Activated CD8-positive, alpha-beta memory T cell treated with anti-CD3 and anti-CD28 coated beads, Interleukin-2, amount 50 U/mL, for 24 hours (primary cell): ENCODE data around the gene PNPLA1.
A peak's percentile ranks its signal among the peaks of the same experiment; 100 is the strongest.

Experiments
- DNase-seq: peaks from one replicate; pipeline ENCODE4 v3.0.0-alpha.2; 2020; ENCODE audit errors: extremely low read depth

Gene PNPLA1

DNA sequence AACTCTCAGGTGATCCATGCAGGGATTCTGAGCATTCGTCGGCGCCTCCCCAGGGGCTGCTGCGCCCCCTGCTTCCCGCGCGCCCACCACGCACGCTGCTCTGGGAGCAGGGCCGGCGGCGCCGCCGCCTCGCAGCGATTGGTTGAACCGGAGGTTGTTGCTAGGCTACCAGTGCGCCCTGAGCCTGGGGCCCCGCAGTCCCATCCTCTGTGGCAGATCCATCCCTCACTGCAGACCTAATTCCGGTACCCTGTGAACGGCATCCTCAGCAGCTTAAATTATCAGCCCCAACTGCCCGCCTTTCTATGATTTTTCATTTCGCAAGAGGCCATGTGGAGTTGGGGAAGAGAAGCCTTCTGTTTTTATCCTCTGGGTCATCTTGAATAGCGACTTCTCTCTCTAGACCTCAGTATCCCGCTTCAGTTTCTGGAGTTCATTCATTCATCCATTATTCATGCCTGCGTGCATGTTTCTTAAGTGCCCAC is 15.4 kb downstream of the PNPLA1 start:
- no peak for DNase-seq

DNA sequence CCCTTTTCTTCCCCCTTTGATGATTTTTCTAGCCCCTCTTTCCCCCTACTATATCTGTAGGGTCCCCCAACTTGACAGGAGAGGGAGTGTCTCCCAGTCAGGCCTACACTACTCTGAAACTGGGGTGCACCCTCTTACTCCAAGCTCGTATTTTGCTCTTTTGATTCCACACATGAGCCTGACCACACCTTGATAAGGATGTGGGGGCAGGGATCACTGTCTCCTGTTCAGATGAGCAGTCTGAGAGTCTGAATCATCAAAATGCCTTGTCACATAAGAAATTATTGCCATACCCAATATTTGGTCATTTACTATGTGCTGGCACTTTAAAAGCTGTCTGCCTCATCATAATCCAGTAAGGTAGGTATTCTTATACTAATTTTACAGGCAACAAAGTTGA is 15.9 kb downstream of the PNPLA1 start:
- DNase-seq: no peak

DNA sequence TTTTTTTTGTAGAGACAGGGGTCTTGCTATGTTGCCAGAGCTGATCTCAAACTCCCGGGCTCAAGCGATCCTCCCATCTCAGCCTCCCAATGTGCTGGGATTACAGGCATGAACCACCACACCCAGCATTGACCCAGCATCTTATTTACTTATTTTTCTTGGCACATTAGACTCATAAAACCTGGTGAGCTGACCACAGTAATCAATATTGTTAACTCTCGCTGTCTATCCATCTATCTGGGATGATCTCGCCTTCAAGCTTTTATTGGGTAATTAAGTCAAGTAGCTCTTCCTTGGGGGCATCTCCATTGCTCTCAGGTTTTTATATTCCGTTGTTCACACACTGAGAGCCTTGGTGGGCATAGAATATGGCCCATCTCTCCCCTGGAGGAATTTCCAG is 17.0 kb downstream of the PNPLA1 start:
- DNase-seq: no peak

DNA sequence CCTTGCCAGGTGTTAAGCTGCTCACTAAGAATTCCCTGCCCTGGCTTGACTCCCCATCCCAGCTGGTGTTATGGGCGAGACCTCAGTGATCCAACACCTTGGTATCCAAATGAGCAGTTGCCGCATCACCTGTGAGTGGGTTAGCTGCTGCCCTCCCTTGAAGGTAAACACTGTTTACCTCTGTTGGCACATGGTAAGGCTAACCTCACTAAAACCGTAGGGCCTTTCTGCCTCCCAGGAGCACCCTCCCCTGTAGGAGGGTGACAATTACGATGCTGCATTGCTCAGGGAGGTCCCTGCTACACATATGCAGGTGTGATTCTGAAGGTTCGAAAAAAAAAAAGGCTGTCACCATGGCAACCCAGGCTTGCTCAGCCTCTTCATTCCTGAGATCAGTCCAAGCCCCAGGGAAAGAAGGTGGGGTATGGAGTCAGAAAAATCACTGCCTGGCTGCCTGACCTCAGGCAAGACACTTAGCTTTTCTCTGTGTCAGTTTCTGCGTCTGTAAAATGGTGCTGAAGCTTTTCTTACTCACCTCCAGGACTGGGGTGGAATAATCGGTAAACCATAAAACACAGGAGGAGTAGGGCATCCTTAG is 19.5 kb downstream of the PNPLA1 start:
- no peak for DNase-seq

DNA sequence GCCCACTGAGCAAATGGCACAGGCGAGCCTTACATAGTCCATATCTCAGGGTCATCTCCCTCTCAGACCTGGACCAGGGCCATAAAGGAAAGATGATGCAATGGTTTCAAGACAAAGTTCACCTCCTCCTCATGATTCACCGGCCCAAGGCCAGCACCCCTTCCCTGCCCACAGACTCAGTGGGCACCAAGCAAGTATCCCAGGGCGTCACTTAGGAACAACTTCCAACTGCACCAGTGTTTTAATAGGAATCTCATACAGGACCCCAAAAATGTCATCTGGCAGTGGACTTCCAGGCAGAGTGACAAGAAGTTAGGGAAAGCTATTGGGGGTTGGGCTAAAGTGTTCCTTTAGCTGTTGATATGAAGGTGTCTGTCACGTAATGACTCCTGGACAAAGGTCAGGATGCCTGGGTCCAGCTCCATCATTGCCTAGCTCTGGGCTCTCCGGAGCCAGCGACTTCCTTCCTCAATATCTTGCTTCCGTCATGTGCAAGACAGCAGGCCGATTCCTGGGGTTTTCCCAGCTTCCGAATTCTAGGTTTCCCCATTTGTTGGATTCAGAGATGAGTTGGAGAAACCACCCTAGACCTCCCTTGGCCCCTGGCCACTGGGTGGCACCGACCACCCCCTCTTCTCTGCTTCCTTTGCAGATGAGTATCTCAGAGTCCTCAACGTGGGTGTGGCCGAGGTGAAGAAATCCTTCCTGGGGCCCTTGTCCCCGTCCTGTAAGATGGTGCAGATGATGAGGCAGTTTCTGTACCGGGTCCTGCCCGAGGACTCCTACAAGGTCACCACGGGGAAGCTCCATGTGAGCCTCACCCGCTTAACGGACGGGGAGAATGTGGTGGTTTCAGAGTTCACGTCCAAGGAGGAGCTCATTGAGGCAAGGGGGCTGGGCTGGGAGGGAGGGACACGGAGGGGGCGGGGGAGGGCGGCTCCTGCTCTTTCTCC is 21.1 kb downstream of the PNPLA1 start:
- no peak for DNase-seq

DNA sequence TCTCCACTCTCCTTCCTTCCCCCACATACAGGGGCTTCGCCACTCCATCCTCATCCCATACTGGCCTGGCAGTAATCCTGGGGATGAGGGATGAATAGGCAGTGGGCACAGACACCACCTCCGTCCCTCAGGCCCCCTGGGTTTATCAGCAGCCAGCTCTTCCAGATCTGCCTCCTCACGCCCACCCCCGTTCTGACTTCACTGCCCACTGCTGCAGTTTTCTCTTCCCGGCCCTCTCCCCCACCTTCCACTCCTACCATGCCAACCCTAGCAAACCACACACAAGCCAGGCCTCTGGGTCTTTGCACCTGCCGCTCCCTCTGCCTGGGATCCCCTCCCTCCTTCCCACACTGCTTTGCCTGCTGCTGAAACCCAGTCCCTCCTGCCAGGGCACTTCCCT is 22.3 kb downstream of the PNPLA1 start:
- DNase-seq: no peak

DNA sequence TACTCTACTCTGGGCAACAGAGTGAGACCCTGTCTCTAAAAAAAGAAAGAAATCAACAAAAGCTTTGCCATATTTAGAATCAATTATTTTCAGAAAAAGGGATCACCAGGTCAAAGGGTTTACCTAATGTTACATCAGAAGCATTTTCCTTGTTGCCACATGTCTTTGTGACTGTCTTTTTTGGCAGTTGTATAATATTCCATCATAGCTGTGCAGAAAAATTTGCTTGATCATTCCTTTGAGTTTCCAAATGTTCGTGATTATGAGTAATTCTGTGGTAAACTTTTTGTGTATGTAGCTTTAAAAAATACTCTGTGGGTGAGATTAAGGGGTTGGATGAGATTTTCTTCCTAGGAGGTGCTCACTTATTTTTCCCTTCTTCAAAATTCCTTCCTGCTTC is 26.4 kb downstream of the PNPLA1 start:
- no peak for DNase-seq

DNA sequence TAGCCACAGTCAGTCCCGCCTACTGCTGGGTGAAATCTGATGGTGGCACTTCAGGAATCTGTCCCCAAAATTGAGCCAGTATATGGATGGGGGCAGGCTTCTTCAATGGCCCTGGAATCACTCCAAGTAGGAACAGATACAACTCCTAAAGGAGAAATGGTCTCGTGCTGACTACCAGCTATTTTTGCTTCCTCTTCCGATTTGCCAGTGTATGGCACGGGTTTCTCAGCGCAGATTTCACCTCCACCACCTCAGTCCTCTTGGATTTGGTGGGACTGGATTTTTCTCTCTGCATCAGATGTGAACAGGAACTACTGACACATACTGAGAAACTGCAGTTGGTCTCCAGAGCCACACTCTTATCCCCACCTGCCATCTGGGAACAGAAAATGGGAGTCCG is 27.2 kb downstream of the PNPLA1 start:
- no peak for DNase-seq

DNA sequence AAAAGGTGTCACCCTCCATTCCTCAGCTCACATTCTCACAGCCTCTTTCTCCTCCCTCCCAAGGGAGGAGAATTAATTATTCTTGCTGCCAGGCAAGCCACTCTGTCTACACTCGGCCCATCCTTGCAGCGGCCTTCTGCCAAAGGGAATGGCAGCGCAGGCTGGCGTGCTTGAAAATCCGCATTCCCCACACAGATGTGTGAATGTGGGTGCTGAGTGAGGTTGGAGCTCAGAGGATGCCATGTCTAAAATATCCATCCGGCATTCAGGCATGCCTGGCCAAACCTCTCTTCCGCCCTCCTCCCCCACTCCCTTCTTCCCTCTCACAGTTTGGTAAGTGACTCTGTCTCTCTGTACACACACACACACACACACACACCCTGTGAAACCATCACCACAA is 27.7 kb downstream of the PNPLA1 start:
- DNase-seq: no peak

DNA sequence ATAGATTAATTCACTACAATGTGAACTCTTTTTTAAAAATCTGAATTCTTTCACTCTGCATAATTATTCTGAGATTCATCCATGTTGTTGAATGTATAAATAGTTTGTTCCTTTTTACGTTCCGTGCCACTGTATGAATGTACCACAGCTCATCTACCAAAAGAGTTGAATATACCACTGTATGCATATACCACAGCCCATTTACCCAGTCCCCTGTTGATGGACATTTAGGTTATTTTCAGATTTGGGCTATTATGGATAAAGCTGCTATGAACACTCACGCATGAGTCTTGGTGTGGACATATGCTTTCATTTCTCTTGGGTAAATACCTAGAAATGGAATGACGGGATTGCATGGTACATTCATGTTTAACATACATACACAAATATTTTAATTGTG is 28.2 kb downstream of the PNPLA1 start:
- DNase-seq: no peak

DNA sequence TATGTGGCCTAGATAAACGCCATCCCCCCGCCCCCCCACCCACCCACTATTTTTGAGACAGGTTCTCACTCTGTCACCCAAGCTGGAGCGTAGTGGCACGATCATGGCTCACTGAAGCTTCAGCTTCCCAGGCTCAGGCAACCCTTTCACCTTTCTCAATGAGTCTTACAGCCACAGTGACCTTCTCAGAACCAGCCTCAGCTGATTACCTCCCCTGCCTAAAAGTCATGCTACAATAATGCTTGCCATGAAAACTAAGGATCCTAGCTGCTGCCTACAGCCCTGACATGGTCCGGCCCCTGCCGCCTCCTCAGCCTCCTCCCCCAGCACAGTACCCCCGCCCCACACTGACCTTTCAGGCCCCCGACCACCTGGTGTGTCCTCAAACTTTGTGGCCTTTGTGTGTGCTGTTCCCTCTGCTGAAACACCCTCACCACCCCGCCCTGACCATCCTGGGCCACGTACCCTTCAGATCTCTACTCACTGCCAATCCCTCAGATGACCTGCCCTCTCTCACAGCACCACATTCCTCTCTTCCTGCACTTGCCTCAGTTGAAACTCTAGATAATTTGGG is 31.3 kb downstream of the PNPLA1 start:
- DNase-seq: no peak

DNA sequence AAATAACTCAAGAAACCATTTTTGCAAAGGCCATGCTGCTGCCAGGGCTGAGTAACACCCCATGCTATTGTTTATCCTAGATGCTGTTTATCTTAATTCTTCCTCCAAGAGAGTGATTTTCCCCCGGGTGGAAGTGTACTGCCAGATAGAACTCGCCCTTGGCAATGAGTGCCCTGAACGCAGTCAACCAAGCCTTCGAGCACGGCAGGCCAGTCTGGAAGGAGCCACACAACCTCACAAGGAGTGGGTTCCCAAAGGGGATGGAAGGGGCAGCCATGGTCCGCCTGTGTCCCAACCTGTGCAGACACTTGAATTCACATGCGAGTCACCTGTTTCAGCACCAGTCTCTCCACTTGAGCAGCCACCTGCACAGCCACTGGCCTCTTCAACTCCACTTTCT is 31.9 kb downstream of the PNPLA1 start:
- no peak for DNase-seq

DNA sequence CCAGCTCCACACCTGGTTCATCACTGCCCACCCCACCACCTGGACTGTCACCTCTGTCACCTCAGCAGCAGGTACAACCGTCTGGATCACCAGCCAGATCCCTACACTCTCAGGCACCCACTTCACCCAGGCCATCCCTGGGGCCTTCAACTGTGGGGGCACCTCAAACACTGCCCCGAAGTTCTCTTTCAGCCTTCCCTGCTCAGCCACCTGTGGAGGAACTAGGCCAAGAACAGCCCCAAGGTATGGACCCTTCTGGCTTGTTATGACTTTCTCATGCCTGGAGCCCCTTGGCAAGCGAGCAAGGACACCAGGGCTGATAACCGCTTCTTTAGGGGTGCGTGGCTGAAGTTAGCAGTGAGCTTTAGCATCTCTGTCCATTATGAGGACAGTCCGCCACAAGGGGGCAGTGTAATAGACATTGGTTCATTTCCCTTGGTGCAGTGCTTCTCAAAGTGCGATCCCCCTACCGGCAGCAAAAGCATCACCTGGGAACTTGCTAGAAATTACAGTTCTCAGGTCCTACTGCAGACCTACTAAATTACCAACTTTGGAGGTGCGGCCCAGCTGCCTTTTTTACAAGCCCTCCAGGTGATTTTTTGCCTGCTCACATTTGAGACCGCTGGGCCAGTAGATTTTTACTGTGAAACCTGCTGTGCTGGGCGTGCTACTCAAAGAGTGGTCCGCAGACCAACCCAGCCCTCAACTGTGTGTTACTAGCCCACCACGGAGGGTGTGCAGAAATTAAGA is 32.5 kb downstream of the PNPLA1 start:
- DNase-seq: peak; percentile 89

DNA sequence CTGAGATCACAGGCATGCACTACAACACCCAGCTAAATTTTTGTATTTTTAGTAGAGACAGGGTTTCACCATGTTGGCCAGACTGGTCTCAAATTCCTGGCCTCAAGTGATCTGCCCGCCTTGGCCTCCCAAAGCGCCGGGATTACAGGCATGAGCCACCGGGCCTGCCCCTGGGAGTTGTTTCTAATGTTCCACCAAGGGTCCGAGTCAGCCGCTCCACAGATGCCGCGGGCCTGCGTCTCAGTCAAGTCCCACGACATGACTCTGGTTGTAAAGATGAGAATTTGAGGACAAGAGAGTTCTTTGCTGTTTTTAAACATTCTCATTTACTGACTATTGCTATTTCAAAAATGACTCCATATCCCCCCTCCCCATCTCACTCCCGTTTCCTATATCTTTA is 36.0 kb downstream of the PNPLA1 start:
- no peak for DNase-seq

DNA sequence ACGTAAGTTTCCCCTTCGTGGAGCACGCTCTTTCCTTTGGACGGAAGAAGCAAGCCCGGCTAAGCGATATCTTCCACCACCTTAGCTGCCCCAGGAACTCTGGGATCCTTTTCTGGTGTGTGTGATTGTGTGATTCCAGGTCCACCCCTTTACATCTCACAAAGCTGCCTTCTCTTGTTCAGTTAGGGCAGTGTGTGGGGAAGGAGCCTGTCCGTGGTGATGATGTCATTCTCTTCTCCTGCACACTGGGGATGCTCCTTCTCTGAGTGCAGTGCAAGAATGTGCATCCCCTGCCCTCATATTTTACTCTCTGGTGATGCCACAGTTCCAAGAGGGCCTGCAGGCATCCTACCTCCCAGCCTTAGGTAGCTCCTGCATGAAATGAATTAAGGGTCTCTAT is 36.5 kb downstream of the PNPLA1 start:
- DNase-seq: no peak

DNA sequence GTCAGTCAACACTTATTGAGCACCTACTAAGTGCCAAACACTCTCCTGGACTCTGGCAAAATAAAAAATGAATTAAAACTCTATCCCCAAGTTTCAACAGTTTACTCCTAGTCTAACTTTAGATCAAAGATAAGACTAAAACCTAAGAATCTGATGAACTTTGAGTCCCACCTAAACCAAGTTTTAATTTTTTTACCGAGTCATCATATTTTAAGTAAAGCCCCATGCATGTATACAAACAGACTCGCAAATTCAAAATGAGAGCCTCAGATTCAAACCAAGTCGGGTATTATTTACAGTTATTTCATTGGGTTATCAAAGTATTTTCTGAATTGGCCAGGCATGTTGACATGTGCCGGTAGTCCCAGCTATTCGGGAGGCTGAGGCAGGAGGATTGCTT is 38.7 kb downstream of the PNPLA1 start:
- no peak for DNase-seq

DNA sequence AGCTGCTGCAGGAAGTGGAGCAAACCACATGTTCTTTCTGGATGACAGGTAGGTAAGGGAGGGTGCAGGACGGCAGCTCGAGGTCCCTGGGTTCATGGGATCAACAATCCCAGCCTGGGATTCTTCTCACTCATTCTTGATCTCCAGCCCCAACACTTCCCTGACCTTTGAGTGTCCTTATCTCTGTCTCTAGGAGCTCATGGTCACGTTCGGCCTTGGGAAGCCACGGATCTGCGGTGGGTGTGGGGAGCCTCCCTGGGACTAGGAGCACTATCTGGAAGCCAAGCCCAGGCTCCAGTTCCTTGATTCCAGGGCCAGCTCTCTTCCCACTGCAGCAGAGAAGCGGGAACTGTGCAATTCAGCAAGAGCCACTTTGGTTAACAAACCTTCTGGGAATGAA is 39.3 kb downstream of the PNPLA1 start:
- no peak for DNase-seq

DNA sequence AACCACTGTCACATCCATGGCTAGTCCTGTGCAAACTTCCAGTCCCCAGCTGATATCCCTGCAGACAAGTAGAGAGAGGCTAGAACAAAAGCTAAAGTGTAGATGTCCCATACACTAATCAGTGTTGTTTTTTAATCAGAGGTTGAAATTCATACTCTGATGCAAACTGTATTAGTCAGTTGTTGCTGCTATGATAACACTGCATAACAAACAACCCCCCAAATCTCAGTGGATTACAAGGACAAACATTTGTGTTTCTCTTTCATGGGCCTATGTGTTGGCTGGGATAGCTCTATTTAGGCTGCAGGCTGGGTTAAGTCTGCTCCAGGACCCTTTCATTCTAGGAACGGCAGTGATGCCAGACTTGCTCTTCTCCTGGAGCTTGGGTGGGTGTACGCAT is 40.0 kb downstream of the PNPLA1 start:
- DNase-seq: no peak

DNA sequence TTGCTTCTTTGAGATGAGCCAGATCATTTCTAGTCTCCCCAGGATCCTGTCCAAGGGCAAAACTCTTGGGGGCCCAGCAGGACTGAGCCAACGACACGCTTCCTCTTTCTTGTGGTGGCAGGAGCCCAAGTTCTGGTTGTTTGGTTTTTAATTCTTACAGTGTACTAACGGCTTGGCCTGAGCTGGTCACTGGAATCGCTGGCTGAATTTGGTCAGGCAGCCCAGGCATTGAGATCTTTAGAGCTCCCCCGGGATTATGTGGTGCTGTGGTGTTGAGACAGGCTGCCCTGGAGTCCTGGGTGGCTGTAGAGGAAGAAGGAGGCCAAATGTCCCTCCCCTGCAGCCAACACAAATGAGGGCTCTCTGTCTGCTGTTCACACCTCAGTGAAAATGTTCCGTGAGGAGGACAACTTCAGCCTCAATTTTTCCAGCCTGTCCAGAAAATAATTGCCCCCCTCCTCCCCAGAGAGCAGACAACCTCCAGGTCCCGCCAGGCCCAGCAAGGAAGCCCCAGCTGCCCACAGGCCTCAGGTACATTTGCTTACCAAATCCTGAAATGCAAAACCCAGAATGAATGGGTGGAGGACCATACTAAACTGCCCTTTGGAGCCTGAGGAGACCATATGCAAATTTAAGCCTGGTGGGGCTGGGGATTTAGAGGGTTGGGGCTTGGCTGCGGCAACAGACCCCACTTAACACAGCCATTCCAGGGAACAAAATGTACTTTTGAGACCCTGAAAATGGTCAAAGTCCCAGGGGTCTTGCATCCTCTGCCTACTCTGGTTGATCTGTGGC is 43.2 kb downstream of the PNPLA1 start:
- no peak for DNase-seq

DNA sequence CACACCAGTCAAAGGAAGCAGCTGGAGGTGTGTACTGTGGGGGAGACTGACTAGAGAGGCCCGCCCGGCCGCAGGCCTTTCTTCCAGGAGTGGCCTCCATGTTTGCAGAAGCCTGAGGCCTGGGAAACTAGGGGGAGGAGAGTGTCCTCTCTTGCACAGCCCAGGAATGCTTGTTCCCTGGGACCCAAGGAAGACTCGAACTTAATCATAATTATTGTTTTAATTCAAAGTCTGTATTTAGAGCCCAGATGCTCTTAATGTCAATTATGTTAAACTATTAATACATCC is 43.7 kb downstream of the PNPLA1 start:
- no peak for DNase-seq

DNA sequence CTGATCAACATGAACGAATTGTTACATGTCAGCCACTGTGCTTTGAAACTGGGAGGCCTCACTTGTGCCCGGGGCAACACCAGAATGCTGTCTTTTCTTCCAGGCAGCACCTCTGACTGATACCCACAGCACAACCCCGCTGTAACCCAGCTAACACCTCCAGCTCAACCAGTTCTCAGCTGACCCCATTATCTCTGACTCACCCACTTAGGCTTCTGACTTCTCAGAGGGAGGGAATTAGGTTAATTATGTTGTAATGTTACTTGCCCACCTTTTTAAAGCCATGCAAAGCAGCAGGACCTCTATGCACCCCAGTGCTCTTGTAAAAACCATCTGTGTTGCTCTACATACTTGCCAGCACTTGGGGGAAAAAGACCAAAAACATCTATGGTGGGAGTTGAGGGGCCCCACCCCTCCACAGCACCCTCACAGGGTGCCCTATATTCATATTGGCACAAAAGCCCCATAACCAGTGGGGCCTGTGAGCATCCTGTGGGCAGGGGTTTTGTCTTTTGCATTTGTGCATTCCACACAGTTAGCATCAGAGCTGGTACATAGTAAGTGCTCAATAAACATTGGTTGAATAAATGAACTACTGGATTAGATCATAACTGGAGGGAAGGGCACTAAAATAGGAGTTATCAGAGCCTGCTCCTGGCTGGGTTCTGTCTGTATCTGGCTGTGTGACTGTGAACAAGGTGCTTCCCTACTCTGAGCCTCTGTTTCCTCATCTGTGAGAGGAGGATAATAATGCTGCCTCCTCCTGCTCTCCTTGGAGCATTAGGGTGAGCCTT is 44.6 kb downstream of the PNPLA1 start:
- DNase-seq: no peak
